Gastrocnemius medialis (tissue), 4 donors: ENCODE data around the gene PKNOX2.

Experiments
- POLR2A ChIP-seq, 2 donors: fragments of 450-650 bp; IDR thresholded peaks; one replicate each; pipeline ENCODE4 v1.6.1; 2017; ENCODE audit warnings: antibody characterized with exemption in 2 of 2, mild to moderate bottlenecking in 2 of 2, moderate library complexity in 2 of 2
- TF ChIP-seq, protein P1 (sequence below), 5 experiments: fragments of 450-650 bp in 3 of 5; fragments of 200-600 bp in 2 of 5; sonication (generic) in 2 of 5; IDR thresholded peaks in 4 of 5; conservative IDR thresholded peaks in 1 of 5; 1 replicate in 4 of 5; 2 replicates in 1 of 5; pipeline ENCODE4 v1.5.1; 2016 to 2019; ENCODE audit warnings: antibody characterized with exemption in 5 of 5, mild to moderate bottlenecking in 3 of 5, moderate library complexity in 3 of 5

GRCh38 chr11:125155100-125155444 is 9.5 kb upstream of the PKNOX2 start:
- TF ChIP-seq, protein P1, sequence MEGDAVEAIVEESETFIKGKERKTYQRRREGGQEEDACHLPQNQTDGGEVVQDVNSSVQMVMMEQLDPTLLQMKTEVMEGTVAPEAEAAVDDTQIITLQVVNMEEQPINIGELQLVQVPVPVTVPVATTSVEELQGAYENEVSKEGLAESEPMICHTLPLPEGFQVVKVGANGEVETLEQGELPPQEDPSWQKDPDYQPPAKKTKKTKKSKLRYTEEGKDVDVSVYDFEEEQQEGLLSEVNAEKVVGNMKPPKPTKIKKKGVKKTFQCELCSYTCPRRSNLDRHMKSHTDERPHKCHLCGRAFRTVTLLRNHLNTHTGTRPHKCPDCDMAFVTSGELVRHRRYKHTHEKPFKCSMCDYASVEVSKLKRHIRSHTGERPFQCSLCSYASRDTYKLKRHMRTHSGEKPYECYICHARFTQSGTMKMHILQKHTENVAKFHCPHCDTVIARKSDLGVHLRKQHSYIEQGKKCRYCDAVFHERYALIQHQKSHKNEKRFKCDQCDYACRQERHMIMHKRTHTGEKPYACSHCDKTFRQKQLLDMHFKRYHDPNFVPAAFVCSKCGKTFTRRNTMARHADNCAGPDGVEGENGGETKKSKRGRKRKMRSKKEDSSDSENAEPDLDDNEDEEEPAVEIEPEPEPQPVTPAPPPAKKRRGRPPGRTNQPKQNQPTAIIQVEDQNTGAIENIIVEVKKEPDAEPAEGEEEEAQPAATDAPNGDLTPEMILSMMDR (IDR thresholded peaks at IDR 0.05 in 4 of 5, conservative IDR thresholded peaks at IDR 0.05 in 1 of 5): no peak
- no peak for TF ChIP-seq POLR2A (IDR thresholded peaks at IDR 0.05)
